ENCODE data around the gene E2F6. TPM values are rescaled to one million over a fixed set of nuclear protein-coding genes. Genes with fewer than 3 reads are reported as not detected.

The E2F6 gene
- total RNA-seq, 8 experiments from 2014 or later = 10.7 to 22.5 (median 13.7) TPM

DNA sequence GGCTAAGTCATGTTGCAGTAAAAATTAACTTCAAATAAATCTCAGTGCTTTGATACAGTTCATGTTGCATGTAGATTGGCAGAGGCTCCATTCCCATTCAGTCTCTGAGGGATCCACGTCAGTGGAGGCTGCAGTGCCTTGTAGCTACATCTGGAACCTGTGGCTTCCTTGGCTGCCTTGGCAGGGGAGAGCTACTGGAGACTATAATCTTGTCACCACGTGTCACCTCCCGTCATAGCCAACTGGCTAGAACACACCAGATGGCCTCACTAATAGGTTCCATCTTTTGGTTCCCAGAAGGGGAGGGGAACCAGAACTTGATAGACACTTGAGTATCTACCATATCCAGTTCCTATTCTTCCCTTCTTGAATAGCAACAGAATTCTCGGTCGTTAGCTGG is 28.4 kb downstream of the E2F6 start:
- Histone ChIP-seq H3K4me3 (no peak overlapping the region), H3K27ac (no peak overlapping the region), H3K4me1 (replicated peaks in 1 of 2) (no peaks in the 10 kb centered on the region)
- WGBS, 10 experiments = 8 to 100% (median 90%) methylated on average over 2 to 4 of the region's 5 CpGs; no CpG with 5 or more reads in 3 of the 10 experiments
- in situ Hi-C loops (cut with MboI; ENCODE audit: low pct_unique_long_range_greater_than_20kb in 2 of 9, low sequenced_read_pairs in 9 of 9, unreplicated experiment in 9 of 9) = loop anchor here in 1 of 9 experiments (25.0 kb wide), 2 partner anchors 200 to 300 kb away; a partner anchor contains a TSS
- peak in 2 of 8 experiments; percentile 38 to 40 for ATAC-seq (replicated peaks in 6 of 8)

- Histone ChIP-seq H3K4me1 (replicated peaks in 1 of 2) (no peaks in the 10 kb centered on the region), H3K4me3 (no peak overlapping the region), H3K27ac (no peak overlapping the region)
- WGBS, 10 experiments = 80 to 100% (median 94%) methylated on average over 1 to 8 of the region's 8 CpGs
- ATAC-seq (replicated peaks in 6 of 8) = no peak
- in situ Hi-C loops (cut with MboI; ENCODE audit: low pct_unique_long_range_greater_than_20kb in 2 of 9, low sequenced_read_pairs in 9 of 9, unreplicated experiment in 9 of 9) = loop anchor here in 1 of 9 experiments (25.0 kb wide), 2 partner anchors 198 to 298 kb away; a partner anchor contains a TSS
Observed at GRCh38 chr2:11435036-11435435, 30.9 kb downstream of the E2F6 start.

DNA sequence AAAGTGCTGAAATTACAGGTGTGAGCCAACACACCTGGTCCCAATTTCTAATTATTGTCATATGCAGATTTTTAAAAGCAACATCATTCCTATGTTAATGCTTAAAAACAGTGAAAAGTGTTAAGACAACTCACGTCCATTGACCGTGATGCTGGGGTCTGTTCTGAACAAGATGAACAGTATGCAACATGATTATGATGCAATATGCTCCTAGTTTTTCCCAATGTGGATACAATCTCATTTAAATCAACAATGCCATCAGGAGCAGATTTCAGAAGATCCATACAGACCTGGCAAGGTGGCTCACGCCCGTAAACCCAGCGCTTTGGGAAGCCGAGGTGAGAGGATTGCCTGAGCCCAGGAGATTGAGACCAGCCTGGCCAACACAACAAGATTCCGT is 31.5 kb downstream of the E2F6 start:
- H3K27ac ChIP-seq = no peak overlapping the region
- 62 to 100% (median 94%) methylated on average over 3 to 7 of the region's 7 CpGs; no CpG with 5 or more reads in 2 of the 10 experiments for WGBS, 10 experiments
- in situ Hi-C loops (cut with MboI; ENCODE audit: low pct_unique_long_range_greater_than_20kb in 2 of 9, low sequenced_read_pairs in 9 of 9, unreplicated experiment in 9 of 9) = loop anchor here in 1 of 9 experiments (25.0 kb wide), 2 partner anchors 197 to 297 kb away; a partner anchor contains a TSS
- no peak overlapping the region for H3K4me3 ChIP-seq
- no peak for ATAC-seq (replicated peaks in 6 of 8)
- H3K4me1 ChIP-seq (replicated peaks in 1 of 2) = no peaks in the 10 kb centered on the region

DNA sequence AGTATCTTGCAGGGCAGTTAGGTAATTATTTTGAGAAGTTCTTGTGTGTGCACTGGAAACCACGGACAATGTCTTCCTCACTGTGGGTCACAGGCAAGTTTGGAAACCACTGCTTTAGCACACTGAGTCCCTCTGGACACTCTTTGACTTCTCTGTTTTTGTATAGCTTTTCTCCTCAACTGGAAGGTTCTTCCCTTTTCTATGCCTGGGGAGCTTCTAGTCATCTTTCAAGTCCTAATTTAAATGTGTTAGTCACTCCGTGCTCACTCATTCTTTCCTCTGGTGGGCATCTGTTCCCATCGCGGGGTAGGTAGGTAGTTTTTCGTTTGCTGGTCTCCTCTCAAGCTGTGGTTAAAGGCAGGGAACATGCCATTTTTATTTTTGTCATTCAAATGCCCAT is 32.1 kb downstream of the E2F6 start:
- no peaks in the 10 kb centered on the region for H3K4me1 ChIP-seq (replicated peaks in 1 of 2)
- 82 to 100% (median 97%) methylated on average over 1 to 5 of the region's 5 CpGs for WGBS, 10 experiments
- no peak overlapping the region for H3K4me3 ChIP-seq
- in situ Hi-C loops (cut with MboI; ENCODE audit: low pct_unique_long_range_greater_than_20kb in 2 of 9, low sequenced_read_pairs in 9 of 9, unreplicated experiment in 9 of 9) = loop anchor here in 1 of 9 experiments (25.0 kb wide), 2 partner anchors 197 to 297 kb away; a partner anchor contains a TSS
- no peak overlapping the region for H3K27ac ChIP-seq
- ATAC-seq (replicated peaks in 6 of 8) = no peak

- no peak overlapping the region for H3K4me3 ChIP-seq
- no peak for ATAC-seq (replicated peaks in 6 of 8)
- no peaks in the 10 kb centered on the region for H3K4me1 ChIP-seq (replicated peaks in 1 of 2)
- in situ Hi-C loops (cut with MboI; ENCODE audit: low pct_unique_long_range_greater_than_20kb in 2 of 9, low sequenced_read_pairs in 9 of 9, unreplicated experiment in 9 of 9) = loop anchor here in 1 of 9 experiments (25.0 kb wide), 2 partner anchors 193 to 293 kb away; a partner anchor contains a TSS
- 70 to 100% (median 93%) methylated on average over 1 to 5 of the region's 5 CpGs; no CpG with 5 or more reads in 3 of the 10 experiments for WGBS, 10 experiments
- H3K27ac ChIP-seq = no peak overlapping the region
Observed at GRCh38 chr2:11430729-11431128, 35.2 kb downstream of the E2F6 start.

DNA sequence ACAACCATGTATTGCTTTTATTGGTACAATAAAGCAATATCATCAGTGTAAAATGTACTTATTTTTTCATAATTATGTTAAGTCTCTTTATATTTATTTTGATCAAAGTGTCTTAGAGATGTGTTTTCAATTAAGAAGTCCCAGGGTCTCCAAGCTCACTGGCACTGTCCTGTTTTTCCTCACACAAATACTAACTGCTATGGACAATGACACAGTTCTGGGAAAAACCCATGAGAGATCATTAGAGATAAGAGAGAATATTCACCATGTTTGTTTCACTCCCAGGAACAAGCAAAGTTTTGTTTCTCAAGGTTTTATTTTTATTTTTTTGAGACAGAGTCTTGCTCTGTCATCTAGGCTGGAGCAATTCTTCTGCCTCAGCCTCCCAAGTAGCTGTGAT is 38.7 kb downstream of the E2F6 start:
- in situ Hi-C loops (cut with MboI; ENCODE audit: low pct_unique_long_range_greater_than_20kb in 2 of 9, low sequenced_read_pairs in 9 of 9, unreplicated experiment in 9 of 9) = loop anchor here in 1 of 9 experiments (25.0 kb wide), 2 partner anchors 190 to 290 kb away; a partner anchor contains a TSS
- no peak overlapping the region for H3K27ac ChIP-seq
- no peak overlapping the region for H3K4me3 ChIP-seq
- H3K4me1 ChIP-seq (replicated peaks in 1 of 2) = no peaks in the 10 kb centered on the region
- ATAC-seq (replicated peaks in 6 of 8) = no peak

GRCh38 chr2:11422901-11423435 is 43.0 kb downstream of the E2F6 start:
- no peak for ATAC-seq (replicated peaks in 6 of 8)
- in situ Hi-C loops (cut with MboI; ENCODE audit: low pct_unique_long_range_greater_than_20kb in 2 of 9, low sequenced_read_pairs in 9 of 9, unreplicated experiment in 9 of 9) = loop anchor here in 3 of 9 experiments (25.0 kb wide), 4 partner anchors 161 to 586 kb away; a partner anchor contains a TSS
- Histone ChIP-seq H3K4me3 (no peak overlapping the region), H3K27ac (no peak overlapping the region), H3K4me1 (replicated peaks in 1 of 2) (no peaks in the 10 kb centered on the region)
- WGBS, 10 experiments = 91 to 100% (median 96%) methylated on average over 2 to 4 of the region's 4 CpGs; no CpG with 5 or more reads in 2 of the 10 experiments

DNA sequence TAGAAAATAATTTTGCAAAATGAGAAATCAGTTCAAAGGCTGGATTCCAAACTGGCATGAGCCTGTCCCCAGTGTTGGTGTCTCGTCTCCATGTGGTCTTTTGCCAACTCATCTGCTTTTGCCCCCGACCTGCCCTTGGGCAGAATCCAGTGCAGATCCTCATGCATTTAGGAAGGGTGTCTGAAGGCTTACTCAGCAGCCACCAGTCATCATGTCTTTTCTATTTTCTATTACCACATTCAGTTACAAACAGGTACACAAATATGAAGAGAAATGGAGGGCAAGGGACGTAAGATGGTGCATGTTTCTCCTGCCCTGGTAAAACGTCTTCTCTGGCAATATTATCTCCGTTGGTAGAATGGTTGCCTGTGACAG is 43.5 kb downstream of the E2F6 start:
- no peak overlapping the region for H3K27ac ChIP-seq

DNA sequence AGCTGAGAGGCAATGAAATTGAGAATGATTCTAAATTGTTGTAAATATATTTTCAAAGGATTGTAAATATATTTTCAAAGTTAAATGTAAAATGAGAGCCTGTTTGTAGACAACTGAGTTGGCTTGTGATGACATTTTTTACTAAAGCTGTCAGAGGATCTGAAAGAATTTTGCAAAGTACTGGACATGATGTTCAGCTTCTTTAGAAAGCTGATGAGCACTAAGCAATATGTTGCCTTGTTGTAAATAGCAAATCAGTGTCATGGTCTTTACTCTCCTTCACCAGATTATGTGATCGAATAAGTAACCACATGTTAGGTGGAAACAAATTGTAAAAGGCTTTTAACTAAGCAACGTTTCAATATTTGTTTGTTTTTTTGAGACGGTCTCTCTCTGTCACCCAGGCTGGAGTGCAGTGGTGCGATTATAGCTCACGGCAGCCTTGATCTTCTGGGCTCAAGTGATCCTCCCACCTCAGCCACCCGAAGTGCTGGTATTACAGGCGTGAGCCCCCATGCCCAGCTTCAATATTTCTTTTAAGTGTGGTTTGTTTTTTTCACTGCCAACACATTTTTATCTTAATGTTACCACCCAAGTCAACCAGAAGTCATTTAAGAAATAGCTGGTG is 44.0 kb downstream of the E2F6 start:
- no peak for ATAC-seq (replicated peaks in 6 of 8)
- in situ Hi-C loops (cut with MboI; ENCODE audit: low pct_unique_long_range_greater_than_20kb in 2 of 9, low sequenced_read_pairs in 9 of 9, unreplicated experiment in 9 of 9) = loop anchor here in 3 of 9 experiments (25.0 kb wide), 4 partner anchors 160 to 585 kb away; a partner anchor contains a TSS

More for the DNA sequence above, 43.5 kb downstream of the E2F6 start:
- WGBS, 10 experiments = 60 to 100% (median 87%) methylated on average over 1 to 5 of the region's 5 CpGs
- ATAC-seq (replicated peaks in 6 of 8) = no peak
- Histone ChIP-seq H3K4me3 (no peak overlapping the region), H3K4me1 (replicated peaks in 1 of 2) (no peaks in the 10 kb centered on the region)
- in situ Hi-C loops (cut with MboI; ENCODE audit: low pct_unique_long_range_greater_than_20kb in 2 of 9, low sequenced_read_pairs in 9 of 9, unreplicated experiment in 9 of 9) = loop anchor here in 3 of 9 experiments (25.0 kb wide), 4 partner anchors 160 to 585 kb away; a partner anchor contains a TSS

GRCh38 chr2:11420671-11421070 is 45.3 kb downstream of the E2F6 start:
- ATAC-seq (replicated peaks in 6 of 8) = no peak
- Histone ChIP-seq H3K4me3 (no peak overlapping the region), H3K4me1 (replicated peaks in 1 of 2) (no peaks in the 10 kb centered on the region), H3K27ac (no peak overlapping the region)
- WGBS, 10 experiments = 58 to 95% (median 83%) methylated on average over 1 to 9 of the region's 9 CpGs; no CpG with 5 or more reads in 2 of the 10 experiments
- in situ Hi-C loops (cut with MboI; ENCODE audit: low pct_unique_long_range_greater_than_20kb in 2 of 9, low sequenced_read_pairs in 9 of 9, unreplicated experiment in 9 of 9) = loop anchor here in 3 of 9 experiments (25.0 kb wide), 4 partner anchors 158 to 583 kb away; a partner anchor contains a TSS

More for the DNA sequence above, 44.0 kb downstream of the E2F6 start:
- Histone ChIP-seq H3K4me3 (no peak overlapping the region), H3K4me1 (replicated peaks in 1 of 2) (no peaks in the 10 kb centered on the region), H3K27ac (no peak overlapping the region)
- 20 to 91% (median 74%) methylated on average over 1 to 7 of the region's 7 CpGs; no CpG with 5 or more reads in 1 of the 10 experiments for WGBS, 10 experiments

DNA sequence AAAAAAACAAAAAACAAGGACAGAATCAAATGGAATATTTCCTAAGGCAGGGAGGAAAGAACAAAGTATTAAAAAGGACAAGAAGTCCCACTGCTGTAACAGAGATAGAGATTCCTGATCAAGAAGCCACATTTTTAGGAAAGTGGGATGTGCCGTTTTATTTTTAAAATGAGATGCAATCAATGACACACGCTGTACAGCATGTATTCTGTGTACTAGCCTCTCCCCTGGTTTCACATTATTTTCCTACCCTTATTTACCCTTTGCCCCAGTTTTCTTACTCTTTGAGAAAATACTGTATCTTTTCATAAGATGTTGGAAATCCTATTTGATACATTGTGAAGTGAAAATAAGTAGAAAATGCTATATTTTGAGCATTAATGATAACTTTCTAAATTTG is 45.8 kb downstream of the E2F6 start:
- WGBS, 10 experiments = 7 to 100% (median 95%) methylated on average over 1 to 2 of the region's 2 CpGs; no CpG with 5 or more reads in 1 of the 10 experiments
- Histone ChIP-seq H3K4me1 (replicated peaks in 1 of 2) (no peaks in the 10 kb centered on the region), H3K4me3 (no peak overlapping the region), H3K27ac (no peak overlapping the region)
- ATAC-seq (replicated peaks in 6 of 8) = peak in 1 of 8 experiments; percentile 34
- in situ Hi-C loops (cut with MboI; ENCODE audit: low pct_unique_long_range_greater_than_20kb in 2 of 9, low sequenced_read_pairs in 9 of 9, unreplicated experiment in 9 of 9) = loop anchor here in 3 of 9 experiments (25.0 kb wide), 4 partner anchors 158 to 583 kb away; a partner anchor contains a TSS

- Histone ChIP-seq H3K27ac (no peak overlapping the region), H3K4me3 (no peak overlapping the region), H3K4me1 (replicated peaks in 1 of 2) (no peaks in the 10 kb centered on the region)
- peak in 1 of 8 experiments; percentile 50 for ATAC-seq (replicated peaks in 6 of 8)
- in situ Hi-C loops (cut with MboI; ENCODE audit: low pct_unique_long_range_greater_than_20kb in 2 of 9, low sequenced_read_pairs in 9 of 9, unreplicated experiment in 9 of 9) = loop anchor here in 3 of 9 experiments (25.0 kb wide), 4 partner anchors 157 to 582 kb away; a partner anchor contains a TSS
- WGBS, 10 experiments = 0 to 89% (median 57%) methylated on average over 1 to 8 of the region's 8 CpGs; no CpG with 5 or more reads in 2 of the 10 experiments
Observed at GRCh38 chr2:11419781-11420180, 46.2 kb downstream of the E2F6 start.

Data from motor neuron (in vitro differentiated cells).